HG03571 (cell line): ENCODE measurements around the gene TUSC2.
"Not testable (repeated sequence)": the region's sequence is repeated elsewhere in the genome, so short reads cannot be mapped to it uniquely, and the experiment has no call there.

ENCODE experiments used
- ATAC-seq: cut with Tn5 transposase; IDR thresholded peaks from one replicate; pipeline ENCODE4 v1.9.1; 2021; ENCODE audit not compliant: unreplicated experiment

The TUSC2 gene

DNA sequence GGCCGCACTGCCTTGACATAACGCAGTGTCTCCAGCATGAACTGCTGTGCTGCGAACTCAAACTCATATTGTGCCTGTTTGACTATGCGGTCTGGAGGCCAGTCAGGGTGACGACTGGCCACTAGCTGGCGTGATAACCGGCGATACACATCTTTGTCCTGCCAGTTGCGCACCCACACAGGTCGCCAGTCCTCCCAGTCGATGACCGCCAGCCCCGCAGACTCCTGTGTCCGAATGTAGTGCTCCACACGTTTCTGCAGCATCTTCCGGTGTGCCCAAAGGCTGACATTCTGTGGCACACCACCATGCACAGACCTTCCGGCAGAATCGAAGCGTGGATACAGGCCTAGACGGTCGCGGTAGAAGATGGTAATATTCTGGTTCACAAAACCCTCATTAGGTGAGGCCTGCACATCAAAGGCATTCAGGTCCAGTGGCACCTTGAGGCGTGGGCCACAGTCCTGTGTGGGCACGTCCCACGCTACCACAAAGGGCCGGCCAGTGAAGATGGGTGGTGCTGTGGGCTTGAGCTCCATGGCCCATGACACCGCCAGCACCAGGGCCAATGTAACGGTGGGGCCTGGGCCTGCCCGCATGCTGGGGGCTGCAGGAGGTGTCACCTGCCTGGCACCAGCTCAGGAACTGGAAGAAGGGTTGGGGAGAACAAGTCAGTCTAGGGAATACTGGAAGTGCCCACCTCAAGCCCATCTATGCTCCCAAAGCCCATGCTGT is 8.0 kb downstream of the TUSC2 start:
- no peak for ATAC-seq

DNA sequence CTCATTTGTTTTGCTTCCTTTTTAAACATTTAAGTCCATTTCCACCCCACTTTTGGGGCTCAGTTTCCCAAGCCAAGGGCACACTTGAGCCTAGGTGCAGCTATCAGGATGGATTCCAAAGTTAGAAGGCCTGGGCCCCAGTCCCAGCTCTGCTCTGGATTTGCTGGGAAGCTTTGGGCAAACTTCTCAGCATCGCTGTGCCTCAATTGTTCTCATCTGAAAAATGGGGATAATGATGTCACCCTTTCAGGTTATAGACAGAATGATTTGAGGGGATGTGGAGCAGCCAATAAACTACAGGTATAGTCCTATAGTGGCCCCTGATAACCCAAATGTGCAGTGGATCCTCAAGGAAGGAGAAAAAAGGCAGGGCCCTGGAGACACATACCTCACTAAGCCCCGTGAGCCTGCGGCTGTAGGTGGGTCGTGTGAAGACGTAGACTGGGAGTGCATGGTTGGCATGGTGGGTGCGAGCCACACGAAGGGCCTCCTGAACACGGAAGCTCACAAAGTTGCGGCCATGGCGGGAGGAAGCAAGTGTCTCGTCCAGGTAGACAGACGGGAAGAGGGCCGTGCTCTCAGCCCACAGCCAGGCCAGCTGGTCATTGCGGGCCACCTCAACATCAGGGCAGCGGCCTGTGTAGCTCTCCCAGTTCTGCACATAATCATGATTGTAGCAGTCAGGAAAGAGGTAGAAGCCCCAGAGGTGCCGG is 8.7 kb downstream of the TUSC2 start:
- ATAC-seq = no peak

DNA sequence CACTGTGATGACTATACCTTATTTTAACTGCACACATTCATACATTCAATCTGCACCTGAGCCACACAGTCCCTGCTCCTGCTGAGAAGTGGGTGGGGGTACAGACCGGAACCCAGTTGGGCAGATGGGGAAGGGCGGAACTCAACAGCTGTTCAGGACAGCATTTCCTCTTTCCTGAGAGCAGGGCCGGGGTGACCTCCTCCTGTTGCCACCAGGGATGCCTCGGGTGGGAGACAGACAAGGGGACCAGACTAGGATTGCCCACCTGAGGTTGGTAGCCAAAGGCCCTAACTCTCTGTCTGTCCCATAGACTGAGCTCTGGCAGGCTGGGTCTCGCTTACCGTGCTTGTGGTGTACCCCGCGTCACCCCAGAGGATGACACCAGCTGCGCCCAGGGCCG is 9.4 kb downstream of the TUSC2 start:
- ATAC-seq = no peak

- no peak for ATAC-seq
Measured at GRCh38 chr3:50318163-50318562, 9.9 kb downstream of the TUSC2 start.

- ATAC-seq = no peak
Measured at GRCh38 chr3:50317300-50317699, 10.7 kb downstream of the TUSC2 start.

DNA sequence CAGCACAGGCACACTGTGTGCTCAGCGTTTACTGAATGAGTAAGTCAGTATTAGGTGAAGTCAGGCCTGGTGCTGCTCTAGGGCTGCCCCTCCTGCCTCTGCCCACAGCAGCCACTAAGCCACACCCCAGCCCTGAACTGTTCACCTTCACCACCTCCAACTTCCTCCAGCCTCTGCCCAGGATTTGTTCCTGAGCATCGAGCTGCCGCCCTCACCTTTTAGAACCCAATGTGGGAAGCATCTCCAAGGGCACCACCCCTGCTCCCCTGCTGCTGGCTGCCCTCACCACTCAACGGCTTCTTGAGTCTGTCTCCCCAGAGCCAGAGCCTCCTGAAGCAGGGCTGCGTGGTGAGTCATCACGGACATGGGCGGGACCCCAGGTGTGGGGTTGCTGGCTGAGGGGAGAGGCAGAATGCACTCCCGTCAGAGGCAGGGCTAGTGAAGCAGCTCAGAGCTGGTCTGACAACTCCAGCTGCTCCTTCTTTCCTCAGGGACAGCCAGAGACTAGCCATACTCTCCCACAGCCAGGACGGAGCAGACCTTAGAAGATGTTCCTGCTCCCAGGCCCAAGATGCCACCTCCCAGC is 11.3 kb downstream of the TUSC2 start:
- no peak for ATAC-seq

- ATAC-seq = no peak
Measured at GRCh38 chr3:50314816-50315215, 13.2 kb downstream of the TUSC2 start.

GRCh38 chr3:50314342-50314741 is 13.7 kb downstream of the TUSC2 start:
- ATAC-seq = no peak

DNA sequence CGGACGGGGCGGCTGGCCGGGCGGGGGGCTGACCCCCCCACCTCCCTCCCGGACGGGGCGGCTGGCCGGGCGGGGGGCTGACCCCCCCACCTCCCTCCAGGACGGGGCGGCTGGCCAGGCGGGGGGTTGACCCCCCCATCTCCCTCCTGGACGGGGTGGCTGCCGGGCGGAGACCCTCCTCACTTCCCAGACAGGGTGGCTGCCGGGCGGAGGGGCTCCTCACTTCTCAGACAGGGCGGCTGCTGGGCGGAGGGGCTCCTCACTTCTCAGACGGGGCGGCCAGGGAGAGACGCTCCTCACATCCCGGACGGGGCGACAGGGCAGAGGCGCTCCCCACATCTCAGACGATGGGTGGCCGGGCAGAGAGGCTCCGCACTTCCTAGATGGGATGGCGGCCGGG is 16.0 kb downstream of the TUSC2 start:
- not testable (repeated sequence) for ATAC-seq

- no peak for ATAC-seq
Measured at GRCh38 chr3:50304601-50305000, 23.4 kb downstream of the TUSC2 start.

DNA sequence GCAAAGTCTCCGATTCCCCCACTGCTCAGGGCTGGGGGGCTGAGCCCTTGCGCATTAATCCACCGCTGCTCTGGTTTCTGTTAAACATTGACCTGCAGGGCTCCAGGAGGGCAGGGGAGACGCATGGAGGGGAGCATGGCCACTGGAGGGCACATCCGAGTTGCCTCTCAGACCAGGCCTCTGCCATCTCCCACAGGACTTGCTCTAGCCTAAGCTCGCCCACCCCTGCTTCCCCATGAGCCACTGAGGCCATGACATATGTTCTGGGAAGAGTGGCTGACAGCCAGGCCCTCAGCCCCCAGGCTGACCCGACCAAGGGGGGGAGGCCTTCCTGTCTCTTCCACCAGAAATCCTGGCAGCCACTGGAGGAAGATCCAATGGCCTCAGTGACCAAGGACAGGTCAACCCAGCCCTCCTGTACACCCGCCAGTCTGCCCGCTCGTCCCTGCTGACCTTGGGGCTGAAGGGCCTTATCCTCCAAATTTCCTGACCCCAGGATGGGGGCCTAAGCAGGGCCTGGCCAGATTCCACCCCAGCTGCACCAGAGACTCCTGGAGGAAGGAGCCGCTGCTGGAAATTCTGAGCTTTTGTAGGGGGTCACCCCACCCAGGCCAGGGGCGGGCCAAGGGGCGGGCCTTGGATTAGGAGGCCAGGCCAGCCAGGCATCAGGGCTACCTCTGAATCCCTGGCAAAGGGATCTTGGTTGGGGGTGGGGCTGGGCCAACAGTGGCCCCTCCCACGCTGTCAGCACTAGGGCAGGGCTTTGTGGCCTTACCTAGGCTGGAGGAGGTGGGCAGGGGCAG is 24.8 kb downstream of the TUSC2 start, which contains the start of gene HYAL1:
Gene HYAL1 (minus strand): TSS at position 562 of the 803 bp plus-strand sequence. CDS start 618 bp downstream, outside the sequence.
- no peak for ATAC-seq

- no peak for ATAC-seq
Measured at GRCh38 chr3:50302095-50303012, 25.7 kb downstream of the TUSC2 start.

DNA sequence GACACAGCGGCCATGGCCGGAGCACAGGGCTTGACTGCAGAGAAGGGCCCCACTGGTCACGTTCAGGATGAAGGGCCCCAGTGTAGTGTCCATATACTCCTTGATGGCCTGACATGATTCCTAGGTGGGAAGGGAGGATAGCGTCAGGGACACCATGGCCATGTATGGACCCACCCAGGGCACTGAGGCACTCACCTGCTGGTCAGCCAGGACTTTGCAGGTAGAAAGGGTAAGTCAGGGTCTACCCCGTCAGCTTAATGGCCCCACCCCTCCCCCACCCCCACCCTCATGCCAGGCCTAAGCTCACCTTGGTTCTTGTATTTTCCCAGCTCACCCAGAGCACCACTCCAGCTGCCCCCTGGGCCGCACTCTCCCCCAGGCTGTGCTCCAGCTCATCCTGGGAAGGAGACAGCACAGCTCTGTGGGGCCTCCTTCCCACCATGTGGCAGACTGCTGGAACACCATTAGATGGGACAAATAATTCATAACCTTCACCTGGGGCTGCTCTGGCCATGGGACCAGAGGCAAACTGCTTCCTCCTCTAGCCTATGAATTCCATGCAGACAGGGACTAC is 27.3 kb downstream of the TUSC2 start:
- no peak for ATAC-seq

GRCh38 chr3:50299929-50300680 is 27.9 kb downstream of the TUSC2 start:
- ATAC-seq = no peak

GRCh38 chr3:50299638-50299928 is 28.4 kb downstream of the TUSC2 start:
- no peak for ATAC-seq

GRCh38 chr3:50298836-50299637 is 29.0 kb downstream of the TUSC2 start, which contains the start of the genes HYAL3 and NAA80:
Gene HYAL3, minus strand, starts transcription at chr3:50299405. Its CDS starts 3,803 bp downstream, at chr3:50295602.
Gene NAA80, minus strand, starts transcription at chr3:50299405. Its CDS starts 1,942 bp downstream, at chr3:50297463.
- ATAC-seq = peak; percentile 84

DNA sequence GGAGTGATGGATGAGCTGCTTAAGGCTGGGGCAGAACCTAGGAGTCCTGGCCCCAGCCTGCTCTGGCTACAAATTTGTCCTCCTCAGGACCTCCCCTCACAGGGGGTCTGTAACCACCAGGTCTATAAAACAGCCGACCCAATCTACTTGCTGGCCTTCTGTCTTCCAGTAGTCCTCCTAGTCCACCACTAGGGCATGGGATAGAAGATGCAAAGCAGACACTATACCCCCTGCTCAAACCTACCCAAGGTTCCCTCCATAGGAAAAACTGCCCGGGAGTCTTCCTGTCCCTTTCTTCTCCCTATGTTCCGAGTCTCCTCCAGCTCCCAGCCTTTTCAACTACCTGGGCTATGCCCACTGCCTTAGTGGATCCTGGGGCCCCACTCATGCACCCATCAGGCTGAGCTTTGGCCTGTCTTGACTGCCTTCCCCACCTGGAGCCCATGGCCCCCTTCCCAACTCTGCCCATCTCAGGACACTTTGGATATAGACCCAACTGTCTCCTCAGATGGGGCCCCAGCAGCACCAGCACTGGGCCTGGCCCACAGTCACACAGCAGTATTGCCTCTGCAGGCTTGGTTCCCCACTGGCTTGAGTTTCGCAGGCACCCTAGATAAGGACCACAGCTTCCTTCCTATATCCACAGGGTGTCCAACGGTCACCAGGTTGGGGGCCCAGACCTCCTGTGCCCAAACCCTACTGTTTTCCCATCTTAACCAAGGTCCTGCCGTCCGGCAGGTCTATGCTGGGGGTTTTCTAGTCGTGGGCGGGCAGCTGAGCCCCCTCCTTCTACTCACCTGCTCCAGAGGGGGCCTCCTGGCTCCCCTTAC is 29.9 kb downstream of the TUSC2 start:
- ATAC-seq = no peak
